Measurements from ENCODE around the gene MRC2.

The MRC2 gene

DNA sequence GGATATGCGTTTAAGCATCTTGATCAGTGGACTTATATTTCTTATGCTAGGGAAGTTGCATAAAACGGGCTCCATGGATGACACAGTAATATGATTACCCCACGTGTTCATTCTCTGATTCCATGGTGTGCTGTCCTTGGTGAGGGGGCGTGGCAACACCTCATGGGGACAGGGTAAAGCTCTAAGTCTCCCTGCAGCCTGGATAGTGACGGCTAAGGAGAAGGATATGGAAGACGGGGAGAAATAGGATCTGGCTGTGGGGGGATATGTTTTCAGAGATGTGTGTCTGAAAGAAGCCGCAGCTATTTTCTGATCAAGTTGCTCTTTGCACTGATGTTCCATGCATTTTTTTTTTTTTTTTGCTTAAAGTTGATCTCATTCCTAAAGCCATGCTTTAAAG lies 96.4 kb downstream of the MRC2 start:
- DNase-seq (ENCODE audit: low read depth), result no peak

DNA sequence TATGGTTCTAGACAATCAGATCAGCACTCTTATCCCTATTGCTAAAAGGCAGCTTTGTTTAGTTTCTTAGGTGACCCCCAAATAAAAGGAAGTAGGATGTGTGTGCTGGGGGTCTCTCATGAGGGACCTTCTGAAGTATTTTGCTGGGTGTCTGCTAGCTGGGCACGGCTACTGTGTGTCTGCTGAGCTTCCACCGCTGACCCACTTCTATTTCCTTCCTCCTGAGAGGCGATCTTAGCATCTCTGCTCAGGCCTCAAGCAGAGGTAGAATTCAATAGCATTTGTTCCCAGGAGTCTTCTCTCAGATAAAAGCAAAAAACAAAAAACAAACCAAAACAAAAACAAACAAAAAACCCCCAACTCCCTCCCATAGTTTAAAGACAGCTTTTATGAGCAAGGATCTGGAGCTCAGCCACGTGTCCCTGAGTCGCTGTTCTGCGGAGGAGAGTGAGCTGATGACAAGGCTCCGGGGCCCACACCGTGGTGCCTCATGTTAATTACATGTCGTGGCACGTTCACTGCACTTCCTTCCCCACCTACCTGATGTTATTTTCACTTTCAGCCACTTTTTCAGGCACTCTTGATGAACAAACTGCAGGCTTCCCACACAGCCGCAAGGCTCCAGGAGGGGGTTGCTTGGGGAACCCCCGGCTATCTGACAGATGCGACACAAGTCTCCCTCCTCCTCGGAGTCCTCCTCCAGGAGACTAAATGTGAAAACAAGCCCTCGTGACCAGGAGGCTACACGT lies 97.1 kb downstream of the MRC2 start:
- peak; percentile 62 for DNase-seq (ENCODE audit: low read depth)

DNA sequence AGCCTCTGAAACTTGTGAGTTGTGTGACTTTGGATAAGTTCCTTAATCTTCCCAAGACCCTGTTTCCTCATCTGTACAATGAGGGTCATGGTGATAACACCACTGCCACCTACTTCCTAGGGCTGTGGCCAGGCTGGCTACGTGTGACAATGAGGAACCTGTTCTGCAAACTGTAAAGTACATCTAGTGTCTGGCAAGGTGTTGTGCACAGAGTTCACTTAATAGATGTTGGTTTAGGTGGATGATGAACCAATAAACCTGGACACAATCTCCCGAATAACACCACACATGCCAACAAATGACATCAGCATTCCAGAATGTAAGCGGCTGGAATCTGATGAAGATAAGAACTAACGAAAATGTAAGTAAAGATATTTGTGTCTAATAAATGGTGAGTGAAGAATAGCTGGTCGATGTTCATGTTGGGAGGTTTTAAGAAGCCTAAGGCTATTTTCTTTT lies 98.3 kb downstream of the MRC2 start:
- DNase-seq (ENCODE audit: low read depth), result no peak

DNA sequence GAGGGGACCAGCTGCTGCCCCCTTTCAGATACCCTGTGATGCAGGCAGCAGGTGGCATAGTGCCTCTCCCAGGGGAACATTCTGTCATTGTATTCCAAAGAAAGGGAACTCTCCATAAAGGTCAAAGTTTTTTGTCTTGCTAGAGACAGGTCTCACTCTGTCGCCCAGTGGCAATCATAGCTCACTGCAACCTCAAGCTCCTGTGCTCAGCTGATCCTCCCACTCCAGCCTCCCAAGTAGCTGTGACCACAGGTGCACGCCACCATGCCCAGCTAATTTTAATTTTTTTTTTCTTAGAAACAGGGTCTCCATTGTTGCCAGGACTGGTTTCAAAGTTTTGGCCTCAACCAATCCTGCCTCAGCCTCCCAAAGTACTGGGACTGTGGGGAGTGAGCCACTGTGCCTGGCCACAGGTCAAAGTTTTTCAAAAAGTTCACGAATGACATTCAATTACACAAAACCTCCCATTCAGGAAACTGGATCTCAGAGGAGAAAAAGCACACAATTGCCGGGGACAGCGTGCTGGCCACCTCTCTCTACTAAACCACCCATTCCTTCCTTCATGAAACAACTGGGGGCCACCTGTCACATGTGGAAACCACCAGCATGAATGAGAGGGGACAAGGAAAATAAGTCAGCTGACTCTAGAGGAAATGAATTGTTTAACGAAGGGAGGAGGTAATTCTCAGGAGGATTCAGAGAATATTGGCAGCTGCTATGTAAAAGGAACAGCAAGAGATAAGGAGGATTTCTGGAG lies 100.6 kb downstream of the MRC2 start:
- no peak for DNase-seq (ENCODE audit: low read depth)

DNA sequence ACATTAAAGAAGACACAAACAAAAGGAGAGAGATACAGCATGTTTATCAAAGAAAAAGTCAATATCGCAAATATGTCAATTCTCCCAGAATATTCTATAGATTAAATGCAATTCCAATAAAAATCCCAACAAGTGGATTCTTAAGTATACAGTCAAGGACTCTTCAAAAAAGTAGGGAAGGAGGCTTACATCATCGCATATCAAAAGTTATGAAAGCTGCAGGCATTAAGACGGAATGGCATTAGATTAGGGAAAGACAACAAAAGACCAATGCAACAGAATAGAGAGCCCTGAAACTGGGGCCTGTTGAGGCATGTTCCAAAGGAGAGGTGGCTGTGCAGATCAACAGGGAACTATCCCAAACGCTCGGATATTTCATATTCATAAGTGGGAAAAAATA lies 104.7 kb downstream of the MRC2 start:
- no peak for DNase-seq (ENCODE audit: low read depth)

DNA sequence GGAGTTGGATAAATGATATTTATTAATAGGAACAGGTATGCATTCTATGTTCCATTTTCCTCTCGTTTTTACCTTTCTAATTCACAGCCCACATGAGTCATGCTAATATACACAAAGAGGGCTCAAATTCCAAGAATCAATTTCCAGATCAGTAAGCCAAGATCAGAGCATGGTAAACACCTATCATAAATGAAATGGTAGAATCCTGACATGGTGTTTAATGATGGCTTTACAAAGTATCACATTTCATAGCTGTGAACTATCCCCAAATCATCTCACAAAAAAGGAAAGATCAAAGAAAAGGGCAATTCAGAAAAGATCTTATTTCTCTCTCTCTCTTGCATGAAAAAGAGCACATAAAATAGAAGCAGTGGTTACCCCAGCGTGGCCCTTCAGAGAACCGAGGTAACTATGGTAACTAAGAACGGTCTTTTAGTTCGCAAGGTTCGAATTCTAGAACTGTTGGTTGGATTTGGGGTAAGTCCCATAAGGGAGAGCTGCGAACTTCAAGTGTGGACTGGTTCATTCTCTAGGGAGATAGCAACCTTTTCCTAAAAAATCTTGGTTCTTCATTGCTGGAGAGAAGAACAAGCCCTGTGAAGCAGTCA lies 107.7 kb downstream of the MRC2 start:
- DNase-seq (ENCODE audit: low read depth), result no peak

DNA sequence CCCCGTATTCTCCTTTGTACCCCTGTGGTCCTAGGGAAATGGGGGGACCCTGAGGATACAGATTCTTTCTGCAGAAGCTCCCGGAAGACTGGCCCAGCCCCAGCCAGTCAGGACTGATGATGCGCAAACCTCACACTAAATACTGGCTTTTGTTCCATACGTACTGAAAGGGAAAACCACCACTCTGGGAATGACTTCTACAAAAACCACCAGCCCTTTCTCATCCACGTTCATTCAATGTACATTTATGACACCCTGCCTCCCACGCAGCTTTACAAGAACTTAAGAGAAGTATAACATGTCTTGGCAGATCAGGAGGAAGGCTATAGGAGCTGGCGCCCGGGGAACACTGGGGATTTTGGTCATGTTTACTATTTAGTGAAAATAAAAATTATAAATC lies 110.0 kb downstream of the MRC2 start:
- DNase-seq (ENCODE audit: low read depth), result no peak

DNA sequence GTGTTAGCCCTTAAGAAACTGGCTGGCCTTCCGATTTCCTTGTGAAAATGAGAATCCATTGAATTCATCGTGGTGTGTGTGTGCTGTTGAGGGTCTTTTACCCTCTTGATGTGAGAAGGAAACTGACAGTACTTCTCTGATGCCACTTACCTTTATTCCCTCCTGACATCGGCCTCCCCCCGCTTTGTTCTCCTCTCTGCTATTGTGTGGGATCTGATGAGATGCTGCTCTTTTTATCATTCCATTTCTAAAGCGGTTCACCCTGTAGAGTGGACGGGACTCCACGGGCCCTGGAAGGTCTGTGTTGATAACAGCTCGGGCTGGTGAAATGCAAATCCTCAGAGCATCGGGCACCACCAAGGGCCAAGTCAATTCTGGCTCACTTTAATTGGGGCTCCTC lies 110.8 kb downstream of the MRC2 start:
- no peak for DNase-seq (ENCODE audit: low read depth)

DNA sequence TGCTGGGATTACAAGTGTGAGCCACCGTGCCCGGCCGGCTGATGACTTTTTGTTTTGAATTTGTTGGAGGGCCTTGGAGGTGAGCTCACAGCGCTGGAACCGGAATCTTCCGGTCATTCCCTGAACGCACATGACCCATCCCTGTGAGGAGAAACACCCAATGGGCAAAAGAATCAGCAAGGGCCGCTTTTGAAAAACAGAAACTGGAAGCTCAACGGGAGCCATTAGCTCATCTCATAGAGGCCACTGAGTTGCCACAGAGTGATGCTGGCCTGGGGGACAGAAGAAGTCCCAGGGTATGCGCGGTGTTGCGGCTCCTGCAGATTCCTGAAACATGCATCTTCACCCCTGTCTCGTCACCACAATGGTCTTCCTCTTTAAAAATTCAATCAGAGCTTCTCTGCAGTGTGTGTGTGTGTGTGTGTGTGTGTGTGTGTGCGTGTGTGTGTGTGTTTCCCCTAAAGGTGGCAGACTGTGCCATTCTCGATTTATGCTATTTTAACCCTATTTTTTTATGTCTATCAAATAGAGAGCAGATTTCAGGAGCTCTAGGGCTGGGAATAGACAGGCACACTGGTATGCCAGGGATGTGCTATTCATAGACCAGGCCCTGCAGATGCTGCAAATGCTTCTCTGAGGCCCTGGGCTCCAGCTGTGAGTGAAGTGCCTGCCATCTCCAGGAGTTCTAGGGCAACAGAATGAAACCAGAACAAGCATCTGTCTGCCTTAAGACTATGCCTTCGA lies 112.3 kb downstream of the MRC2 start:
- no peak for DNase-seq (ENCODE audit: low read depth)

DNA sequence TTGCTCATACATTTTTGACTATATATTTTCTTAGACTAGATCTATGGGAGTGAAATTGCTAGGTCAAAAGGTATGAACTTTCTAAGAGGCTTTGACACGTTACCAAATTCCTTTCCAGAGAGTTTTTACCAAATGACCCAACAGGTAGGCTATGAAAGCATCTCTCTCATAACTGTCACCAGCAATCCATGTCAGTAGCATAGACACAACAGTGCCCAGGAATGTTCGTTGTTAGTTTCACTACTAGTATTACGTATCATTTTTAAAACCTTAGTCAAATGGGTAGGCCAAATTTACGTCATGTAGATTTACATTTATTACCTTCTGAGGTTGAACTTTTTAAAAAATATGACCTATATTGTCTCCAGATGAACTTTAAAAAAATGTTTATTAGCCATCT lies 113.8 kb downstream of the MRC2 start:
- no peak for DNase-seq (ENCODE audit: low read depth)

All from activated gamma-delta T cell treated with anti-CD3 and anti-CD28 coated beads, Interleukin-2, amount 50 U/mL, for 16 hours (primary cell).